Aorta (tissue), 5 donors: ENCODE results near the gene PFKFB4. TPM values are rescaled to one million over a fixed set of nuclear protein-coding genes. Genes with fewer than 3 reads are reported as not detected.
"Not testable (repeated sequence)": the region's sequence is repeated elsewhere in the genome, so short reads cannot be mapped to it uniquely, and the experiment has no call there.

Source experiments
- ATAC-seq: fragments of 200-7000 bp; cut with Tn5 transposase; one replicate; pipeline ENCODE4 v1.9.1; 2022; ENCODE audit warnings: moderate library complexity; ENCODE audit not compliant: low FRiP score
- DNase-seq, 2 donors: peaks; one replicate each; pipeline ENCODE4 v3.0.0-alpha.2; 2020
- H3K27ac ChIP-seq, 2 donors: one replicate each; pipeline ENCODE4 v1.5.1; 2013; ENCODE audit warnings: low read length in 2 of 2, mild to moderate bottlenecking in 2 of 2, moderate library complexity in 2 of 2, control low read depth in 1 of 2, inconsistent platforms in 1 of 2, low read depth in 1 of 2
- H3K27me3 ChIP-seq, 2 donors: one replicate each; pipeline ENCODE4 v1.6.1; 2013; ENCODE audit warnings: control low read depth in 1 of 2, low read length in 1 of 2, mild to moderate bottlenecking in 1 of 2, moderate library complexity in 1 of 2; ENCODE audit not compliant: insufficient read depth in 2 of 2, control insufficient read depth in 1 of 2
- H3K36me3 ChIP-seq, 2 donors: one replicate each; pipeline ENCODE4 v1.6.1; 2013; ENCODE audit warnings: control low read depth in 1 of 2, low read length in 1 of 2, mild to moderate bottlenecking in 1 of 2; ENCODE audit not compliant: insufficient read depth in 2 of 2, control insufficient read depth in 1 of 2
- H3K4me1 ChIP-seq, 2 donors: one replicate each; pipeline ENCODE4 v1.6.1; 2013; ENCODE audit warnings: low read length in 2 of 2, control low read depth in 1 of 2, mild to moderate bottlenecking in 1 of 2, moderate library complexity in 1 of 2; ENCODE audit not compliant: insufficient read depth in 2 of 2, control insufficient read depth in 1 of 2
- H3K4me3 ChIP-seq, 2 donors: one replicate each; pipeline ENCODE4 v1.5.1; 2013; ENCODE audit warnings: low read length in 2 of 2, control low read depth in 1 of 2, mild to moderate bottlenecking in 1 of 2
- H3K9me3 ChIP-seq: one replicate; pipeline ENCODE4 v1.6.1; 2013; ENCODE audit warnings: mild to moderate bottlenecking, low read length; ENCODE audit not compliant: control insufficient read depth
- WGBS, 2 donors: extraction: QIAGEN DNeasy Blood & Tissue Kit; methylation state at CpG; one replicate each; pipeline ENCODE4 v1.1.7; 2013; 5-methylcytosine and 5-hydroxymethylcytosine counted together
- intact Hi-C, 2 donors: fragments of 100-400 bp; cut with DNase I; formaldehyde crosslinking; loops; one replicate each; pipeline versions ENCODE4 v1.14.2 to v1.15.0; 2022
- polyA plus RNA-seq, 2 donors: library from polyadenylated mRNA; stranded (reverse); fragments of 200-250 nt; gene quantifications; one replicate each; pipeline ENCODE4 v1.2.3, GENCODE V29; 2013
- total RNA-seq, 2 donors: library from RNA; stranded (reverse); fragmentation: NEBNext Ultra II Directional; extraction: Animal tissue kit (Norgen Biotek cat#: 25700); gene quantifications; one replicate each; pipeline ENCODE4 v1.2.1, GENCODE V29; 2021
- donor health status: healthy with polysubstance abuse.
- donor health status: Bipolar disorder and iron deficiency.
- donor health status: DM: no; HTN: no; CAD: no.
- donor health status: DM: no; HTN: no; CAD: no.
- donor health status: DM: yes; HTN: yes; CAD: no.

Gene PFKFB4
- total and polyA plus RNA-seq, 4 donors: 2.8 to 14.6 (median 6.4) TPM

DNA sequence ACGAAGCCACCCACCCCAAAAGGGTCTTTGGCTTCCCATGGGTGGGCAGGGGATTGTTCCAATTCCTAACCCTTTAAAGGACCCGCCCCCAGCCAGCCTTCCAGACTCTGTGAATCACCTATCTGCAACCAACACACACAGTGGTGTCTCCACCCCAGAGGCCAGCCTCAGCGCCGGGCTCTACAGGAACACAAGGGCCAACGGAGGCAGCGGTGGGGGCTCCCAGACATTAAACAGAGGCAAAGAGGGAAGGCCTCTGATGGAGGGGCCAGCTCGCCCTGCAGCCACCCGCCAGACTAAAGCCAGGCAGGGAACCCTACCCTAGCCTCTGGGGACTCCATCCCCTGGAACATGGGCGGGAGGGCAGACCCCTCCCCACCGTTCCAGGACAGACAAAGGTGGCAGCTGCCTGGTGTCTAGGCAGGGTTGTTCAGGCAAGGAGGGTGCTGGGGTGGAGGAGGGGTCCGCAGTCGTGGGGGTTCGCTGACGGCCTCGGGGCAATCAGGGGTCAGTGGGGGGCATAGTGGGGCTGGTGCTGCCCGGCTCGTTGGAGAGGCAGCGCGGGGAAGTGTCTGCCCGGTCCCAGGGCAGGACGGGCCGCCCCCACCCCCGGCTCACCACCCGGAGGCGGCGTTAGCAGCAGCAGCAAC lies 53.1 kb downstream of the PFKFB4 start:
- WGBS, 2 donors: 2 to 3% methylated on average over 25 to 26 of the region's 26 CpGs
- peak; percentile 30 for ATAC-seq
- H3K27ac ChIP-seq: peak overlapping the region; percentile 34 to 80
- H3K4me3 ChIP-seq: peak overlapping the region; percentile 28 to 47
- peak; percentile 80 to 91 for DNase-seq
- H3K27me3 ChIP-seq: no peaks in the 10 kb centered on the region
- H3K36me3 ChIP-seq: no peaks in the 10 kb centered on the region
- no peaks in the 10 kb centered on the region for H3K9me3 ChIP-seq
- intact Hi-C loops: loop anchor here (1.0 to 5.0 kb wide), 3 partner anchors 30 to 37 kb away; a partner anchor contains a TSS
- H3K4me1 ChIP-seq: no peaks in the 10 kb centered on the region

DNA sequence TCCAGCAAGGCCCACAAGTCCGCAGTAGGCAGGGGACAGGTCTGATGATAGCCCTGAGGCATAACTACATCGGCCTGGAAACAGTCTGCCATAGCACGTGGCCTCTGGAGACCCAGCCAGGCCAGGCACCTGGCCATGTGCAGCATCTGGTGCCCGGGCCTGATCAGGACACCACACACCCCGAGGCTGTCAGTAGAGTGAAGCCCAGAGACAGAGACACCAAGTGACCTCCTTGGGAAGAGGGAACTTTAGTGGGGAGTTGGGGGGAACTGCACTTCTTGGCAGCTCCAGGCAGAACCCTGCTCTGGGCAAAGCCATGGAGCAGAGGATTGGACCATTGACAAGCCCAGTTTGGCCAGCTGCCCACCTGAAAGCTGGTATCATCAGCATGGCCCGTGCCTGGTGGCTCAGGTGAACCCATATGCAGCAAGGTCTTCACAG lies 53.9 kb downstream of the PFKFB4 start:
- Histone ChIP-seq H3K36me3 (no peaks in the 10 kb centered on the region), H3K9me3 (no peaks in the 10 kb centered on the region), H3K27ac (peak overlapping the region; percentile 24 to 80), H3K27me3 (no peaks in the 10 kb centered on the region), H3K4me1 (no peaks in the 10 kb centered on the region), H3K4me3 (no peak overlapping the region)
- ATAC-seq (no peak), DNase-seq (peak; percentile 69 to 84)
- 9 to 16% methylated on average over 6 of the region's 6 CpGs for WGBS, 2 donors
- intact Hi-C loops: loop anchor here in 1 of 2 donors (5.0 kb wide), 1 partner anchor 35 kb away; a partner anchor contains a TSS

DNA sequence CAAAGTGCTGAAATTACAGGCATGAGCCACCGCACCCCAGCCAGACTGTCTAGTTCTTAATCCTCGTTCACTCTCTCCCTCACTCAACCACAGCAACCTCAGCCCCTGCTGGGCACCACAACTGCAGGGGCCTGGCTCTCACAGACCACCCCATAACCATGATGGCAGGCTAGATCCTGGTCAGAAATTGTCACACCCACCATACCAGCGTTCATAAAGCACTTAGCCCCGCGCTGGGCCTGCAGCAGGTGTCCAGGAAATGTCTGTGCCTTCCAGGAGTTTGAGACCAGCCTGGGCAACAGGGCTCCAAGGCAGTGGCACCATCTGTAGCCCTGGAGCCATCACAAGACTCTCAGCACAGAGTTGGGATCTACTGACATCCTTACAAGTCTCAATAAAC lies 54.5 kb downstream of the PFKFB4 start:
- intact Hi-C loops: loop anchor here in 1 of 2 donors (5.0 kb wide), 1 partner anchor 35 kb away; a partner anchor contains a TSS
- Histone ChIP-seq H3K4me3 (no peak overlapping the region), H3K27me3 (no peaks in the 10 kb centered on the region), H3K36me3 (no peaks in the 10 kb centered on the region), H3K4me1 (no peaks in the 10 kb centered on the region), H3K9me3 (no peaks in the 10 kb centered on the region), H3K27ac (no peak overlapping the region)
- WGBS, 2 donors: 87 to 89% methylated on average over 5 of the region's 5 CpGs
- no peak for ATAC-seq
- DNase-seq: peak in 1 of 2 donors; percentile 46

DNA sequence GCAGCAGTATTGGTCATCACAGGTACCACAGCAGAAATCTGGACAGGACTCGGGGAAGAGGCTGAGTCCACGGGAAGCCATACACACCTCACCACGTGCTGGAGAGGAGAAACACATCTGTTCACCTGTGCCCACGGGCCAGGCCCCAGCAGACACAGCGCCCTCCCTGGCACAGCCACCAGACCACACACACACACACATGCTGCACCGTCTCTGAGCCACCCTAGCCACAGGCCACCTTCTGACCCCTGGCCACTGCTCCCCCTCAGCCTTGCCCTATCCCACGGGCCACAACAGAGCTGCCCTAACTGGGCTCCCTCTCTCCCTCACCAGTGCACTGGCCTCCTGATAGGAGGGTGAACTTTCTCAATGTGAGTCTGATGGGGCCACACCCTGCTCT lies 55.4 kb downstream of the PFKFB4 start:
- Histone ChIP-seq H3K4me1 (no peaks in the 10 kb centered on the region), H3K9me3 (no peaks in the 10 kb centered on the region), H3K27ac (no peak overlapping the region), H3K4me3 (no peak overlapping the region), H3K36me3 (no peaks in the 10 kb centered on the region), H3K27me3 (no peaks in the 10 kb centered on the region)
- intact Hi-C loops: loop anchor here in 1 of 2 donors (5.0 kb wide), 1 partner anchor 34 kb away; a partner anchor contains a TSS
- 89 to 93% methylated on average over 7 of the region's 7 CpGs for WGBS, 2 donors
- ATAC-seq (no peak), DNase-seq (peak in 1 of 2 donors; percentile 63)

DNA sequence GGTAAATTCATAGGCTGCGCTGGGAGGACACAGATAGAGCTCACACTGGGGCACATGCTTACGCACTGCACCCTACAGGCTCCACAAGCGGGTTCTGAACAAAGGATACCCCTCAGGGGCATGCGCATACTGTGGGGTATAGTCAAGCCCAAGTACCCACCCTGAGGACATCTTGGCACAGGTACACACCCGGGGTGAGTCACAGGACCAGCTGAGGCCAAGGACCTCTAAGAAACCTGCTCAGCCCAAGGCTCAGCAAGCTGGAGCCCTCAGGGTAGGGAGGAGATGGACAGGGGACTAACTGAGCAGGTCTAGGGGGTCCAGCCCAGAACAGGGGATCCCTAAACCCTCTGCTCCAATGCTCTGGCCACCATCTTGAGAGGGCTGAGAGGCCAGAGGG lies 55.9 kb downstream of the PFKFB4 start:
- Histone ChIP-seq H3K27me3 (no peaks in the 10 kb centered on the region), H3K9me3 (no peaks in the 10 kb centered on the region), H3K4me3 (no peak overlapping the region), H3K36me3 (no peaks in the 10 kb centered on the region), H3K4me1 (no peaks in the 10 kb centered on the region), H3K27ac (no peak overlapping the region)
- ATAC-seq (no peak), DNase-seq (peak in 1 of 2 donors; percentile 45)
- intact Hi-C loops: loop anchor here in 1 of 2 donors (5.0 kb wide), 1 partner anchor 33 kb away; a partner anchor contains a TSS
- WGBS, 2 donors: 95 to 100% methylated on average over 5 of the region's 5 CpGs

DNA sequence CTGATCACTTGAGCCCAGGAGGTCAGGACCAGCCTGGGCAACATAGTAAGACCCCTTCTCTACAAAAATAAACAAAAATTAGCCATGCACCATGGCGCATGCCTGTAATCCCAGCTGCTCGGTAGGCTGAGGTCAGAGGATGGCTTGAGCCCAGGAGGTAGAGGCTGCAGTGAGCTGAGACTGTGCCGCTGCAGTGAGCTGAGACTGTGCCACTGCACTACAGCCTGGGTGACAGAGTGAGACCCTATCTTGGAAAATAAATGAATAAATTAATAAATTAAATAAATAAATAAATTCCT lies 63.5 kb downstream of the PFKFB4 start:
- H3K4me1 ChIP-seq: no peaks in the 10 kb centered on the region
- ATAC-seq (no peak), DNase-seq (no peak)
- H3K36me3 ChIP-seq: peaks cover 0 to 2% of the 10 kb centered on the region in 2 donors
- no peak overlapping the region for H3K27ac ChIP-seq
- 88 to 92% methylated on average over 3 of the region's 3 CpGs for WGBS, 2 donors
- intact Hi-C loops: no loop called here
- no peaks in the 10 kb centered on the region for H3K9me3 ChIP-seq
- no peaks in the 10 kb centered on the region for H3K27me3 ChIP-seq
- no peak overlapping the region for H3K4me3 ChIP-seq

DNA sequence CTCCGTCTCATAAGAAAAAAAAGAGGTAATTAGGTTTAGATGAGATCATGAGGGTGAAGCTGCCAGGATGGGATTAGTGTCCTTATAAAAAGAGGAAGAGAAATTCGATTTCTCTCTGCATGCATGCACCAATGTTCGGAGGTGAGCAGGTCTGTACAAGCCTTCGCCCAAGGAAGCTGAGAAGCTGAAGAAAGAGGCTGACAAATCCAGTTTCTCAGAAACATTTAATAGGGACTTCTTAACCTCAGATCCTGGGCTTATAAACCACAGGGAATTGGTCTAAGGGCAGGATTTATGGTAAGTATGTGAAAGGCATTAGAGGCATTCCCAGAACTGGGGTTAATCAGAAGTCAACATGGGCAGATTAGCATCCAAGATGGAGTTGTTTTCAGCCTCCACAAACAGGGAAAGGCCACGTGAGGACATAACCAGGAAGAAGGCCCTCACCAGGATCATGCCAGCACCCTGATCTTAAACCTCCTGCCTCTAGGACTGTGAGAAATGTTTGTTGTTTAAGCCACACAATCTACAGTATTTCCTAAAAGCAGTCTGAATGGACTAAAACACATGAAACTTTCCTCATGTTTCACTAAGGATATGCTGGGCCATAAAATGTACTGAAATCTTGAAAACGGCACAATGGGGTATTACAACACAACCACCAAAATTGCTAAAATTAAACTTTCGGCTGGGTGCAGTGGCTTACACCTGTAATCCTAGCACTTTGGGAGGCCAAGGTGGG lies 64.0 kb downstream of the PFKFB4 start:
- 91 to 92% methylated on average over 7 of the region's 7 CpGs for WGBS, 2 donors
- H3K9me3 ChIP-seq: no peaks in the 10 kb centered on the region
- no peak overlapping the region for H3K27ac ChIP-seq
- intact Hi-C loops: no loop called here
- no peaks in the 10 kb centered on the region for H3K27me3 ChIP-seq
- no peak for DNase-seq
- H3K36me3 ChIP-seq: peaks cover 0 to 2% of the 10 kb centered on the region in 2 donors
- no peak for ATAC-seq
- H3K4me1 ChIP-seq: no peaks in the 10 kb centered on the region
- no peak overlapping the region for H3K4me3 ChIP-seq

DNA sequence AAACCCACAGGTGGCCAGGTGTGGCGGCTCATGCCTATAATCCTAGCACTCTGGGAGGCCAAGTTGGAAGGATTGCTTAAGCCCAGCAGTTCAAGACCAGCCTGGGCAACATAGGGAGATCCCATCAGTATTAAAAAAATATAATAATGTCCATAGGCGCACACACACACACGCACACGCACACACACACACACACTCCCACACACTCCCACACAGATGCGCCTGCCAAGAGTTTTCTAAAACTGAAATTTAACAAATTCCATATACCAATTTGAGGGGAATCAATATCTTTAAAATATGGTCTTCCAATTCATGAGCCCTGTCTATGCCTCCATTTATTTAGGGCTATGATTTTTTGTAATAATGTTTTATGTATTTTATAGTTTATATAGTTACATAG lies 69.7 kb downstream of the PFKFB4 start:
- Histone ChIP-seq H3K4me1 (no peaks in the 10 kb centered on the region), H3K4me3 (no peak overlapping the region), H3K36me3 (no peaks in the 10 kb centered on the region), H3K27me3 (no peaks in the 10 kb centered on the region), H3K9me3 (no peaks in the 10 kb centered on the region), H3K27ac (no peak overlapping the region)
- ATAC-seq: no peak
- intact Hi-C loops: no loop called here
- 95 to 97% methylated on average over 5 of the region's 5 CpGs for WGBS, 2 donors
- no peak for DNase-seq

DNA sequence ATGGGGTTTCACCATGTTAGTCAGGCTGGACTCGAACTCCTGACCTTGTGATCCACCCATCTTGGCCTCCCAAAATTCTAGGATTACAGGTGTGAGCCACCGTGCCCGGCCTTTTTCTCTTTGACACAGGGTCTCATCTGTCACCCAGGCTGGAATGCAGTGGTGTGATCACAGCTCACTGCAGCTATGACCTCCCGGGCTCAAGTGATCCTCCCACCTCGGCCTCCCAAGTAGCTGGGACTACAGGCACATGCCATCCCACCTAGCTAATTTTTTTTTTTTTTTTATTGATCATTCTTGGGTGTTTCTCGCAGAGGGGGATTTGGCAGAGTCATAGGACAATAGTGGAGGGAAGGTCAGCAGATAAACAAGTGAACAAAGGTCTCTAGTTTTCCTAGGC lies 73.8 kb downstream of the PFKFB4 start:
- ATAC-seq, H3K27me3 ChIP-seq, H3K27ac ChIP-seq, H3K9me3 ChIP-seq, H3K4me3 ChIP-seq, intact Hi-C loops, H3K36me3 ChIP-seq, H3K4me1 ChIP-seq: not testable (repeated sequence)
- WGBS, 2 donors: 93 to 96% methylated on average over 6 of the region's 6 CpGs
- DNase-seq: peak in 1 of 2 donors; percentile 20
